Activated T-cell treated with anti-CD3 and anti-CD28 coated beads for 4 hours (primary cell): ENCODE data around the gene HOXC12.

ENCODE experiments used
- DNase-seq: peaks from one replicate; pipeline ENCODE4 v3.0.0-alpha.2; 2020

Gene HOXC12

DNA sequence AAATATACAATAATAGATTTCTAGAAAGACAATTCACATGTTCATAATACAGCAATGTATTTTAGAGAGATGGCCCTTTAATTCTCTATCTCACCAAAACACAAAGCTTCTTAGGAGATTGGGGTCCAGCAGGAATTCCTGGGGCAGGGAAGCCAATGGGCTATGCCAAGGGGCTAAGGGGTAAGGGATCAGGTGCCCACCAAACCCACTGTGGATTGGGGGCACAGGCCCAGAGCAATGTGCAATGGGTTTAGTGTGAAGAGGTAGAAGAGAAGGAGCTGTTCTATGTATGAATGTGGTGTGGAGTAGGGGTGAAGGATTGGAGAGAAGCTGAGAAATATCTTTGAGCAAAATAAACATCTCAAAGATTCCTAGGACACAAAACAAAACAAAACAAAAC is 13.5 kb upstream of the HOXC12 start:
- DNase-seq, result no peak

- DNase-seq, result no peak
Observed at GRCh38 chr12:53941750-53942149, 13.0 kb upstream of the HOXC12 start.

- no peak for DNase-seq
Observed at GRCh38 chr12:53942467-53942997, 12.2 kb upstream of the HOXC12 start.

DNA sequence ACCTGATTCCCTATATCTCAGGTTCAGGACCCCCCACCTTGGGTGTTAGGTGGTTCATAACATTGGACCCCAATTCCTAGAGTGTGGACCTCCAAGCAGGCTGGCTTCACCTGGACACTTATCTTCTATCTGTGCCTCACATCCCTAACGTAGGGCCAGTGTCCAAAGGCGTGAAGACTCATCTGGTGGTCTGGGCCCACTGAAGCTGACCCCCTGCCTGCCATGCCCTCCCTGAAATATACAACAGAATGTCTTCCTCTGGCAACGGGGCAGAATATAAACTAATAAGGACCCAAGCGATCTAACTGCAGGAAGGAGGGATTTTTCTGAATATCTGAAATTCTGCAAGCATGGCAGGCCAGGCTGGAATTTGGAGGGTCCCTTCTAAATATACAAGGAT is 10.5 kb upstream of the HOXC12 start:
- no peak for DNase-seq

GRCh38 chr12:53944907-53945847 is 9.5 kb upstream of the HOXC12 start:
- no peak for DNase-seq

DNA sequence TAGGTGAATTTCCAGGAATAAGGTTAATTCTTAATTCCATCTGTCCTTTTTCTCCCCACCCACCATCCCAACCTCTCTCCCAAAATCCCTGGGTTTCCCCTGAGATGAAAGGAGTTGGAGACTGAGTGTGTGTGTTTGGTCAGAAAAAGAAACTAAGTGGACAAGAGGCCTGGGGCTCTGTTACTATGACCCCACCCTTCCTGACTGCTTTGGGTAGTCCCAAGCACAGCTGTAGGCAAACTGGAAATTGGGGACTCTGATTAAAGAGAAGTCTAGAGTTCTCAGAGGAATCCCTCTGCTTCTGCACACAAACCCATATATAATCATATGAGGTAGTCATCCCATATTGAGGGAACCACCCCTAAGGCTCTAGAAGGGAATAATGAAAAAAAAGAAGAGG is 7.0 kb upstream of the HOXC12 start:
- no peak for DNase-seq

DNA sequence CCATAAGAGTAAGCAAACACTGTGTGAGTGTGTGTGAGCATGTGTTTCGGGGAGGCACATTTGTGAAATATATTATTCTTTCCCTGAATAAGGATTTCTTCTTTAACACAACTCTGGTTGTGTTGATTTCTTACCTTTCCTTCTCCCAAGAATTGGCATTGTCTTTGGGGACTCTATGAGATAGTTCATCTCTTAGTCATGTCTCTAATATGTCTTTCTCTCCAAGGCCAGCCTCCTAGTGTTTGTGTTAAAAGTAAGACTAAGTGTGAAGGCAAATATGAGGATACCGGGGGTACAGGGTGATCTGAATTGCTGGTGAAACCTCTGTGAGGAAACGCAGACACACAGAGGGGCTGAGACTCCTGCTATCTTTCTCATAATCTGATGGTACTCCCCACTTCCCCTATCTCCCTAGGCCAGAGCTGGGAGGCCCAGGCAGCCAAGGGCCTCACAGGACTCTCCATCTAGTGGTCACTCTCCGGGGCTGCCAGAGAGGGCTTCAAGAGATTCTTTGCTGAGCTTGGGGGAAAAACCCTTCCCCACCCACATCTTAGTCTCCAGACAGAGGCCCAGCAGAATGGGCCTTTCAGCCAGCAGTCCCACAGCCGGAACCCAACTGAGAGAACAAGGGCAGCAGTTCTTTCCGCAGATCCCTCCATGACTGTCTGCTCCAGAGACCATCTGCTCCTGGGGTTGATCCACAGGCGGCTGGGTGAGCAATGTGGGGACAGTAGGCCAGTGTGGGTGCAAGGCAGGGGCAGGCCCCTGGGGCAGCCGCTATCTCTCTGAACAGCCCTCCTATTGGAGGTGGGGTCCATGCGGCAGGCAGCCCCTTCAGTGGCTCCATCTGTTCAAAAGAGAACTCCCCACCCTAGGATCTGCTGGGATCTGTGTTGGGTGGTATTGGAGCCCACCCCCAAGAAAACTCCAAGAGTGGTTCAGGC is 5.8 kb upstream of the HOXC12 start:
- no peak for DNase-seq

- no peak for DNase-seq
Observed at GRCh38 chr12:53949631-53950436, 4.9 kb upstream of the HOXC12 start.

- DNase-seq, result no peak
Observed at GRCh38 chr12:53950437-53950773, 4.3 kb upstream of the HOXC12 start.

DNA sequence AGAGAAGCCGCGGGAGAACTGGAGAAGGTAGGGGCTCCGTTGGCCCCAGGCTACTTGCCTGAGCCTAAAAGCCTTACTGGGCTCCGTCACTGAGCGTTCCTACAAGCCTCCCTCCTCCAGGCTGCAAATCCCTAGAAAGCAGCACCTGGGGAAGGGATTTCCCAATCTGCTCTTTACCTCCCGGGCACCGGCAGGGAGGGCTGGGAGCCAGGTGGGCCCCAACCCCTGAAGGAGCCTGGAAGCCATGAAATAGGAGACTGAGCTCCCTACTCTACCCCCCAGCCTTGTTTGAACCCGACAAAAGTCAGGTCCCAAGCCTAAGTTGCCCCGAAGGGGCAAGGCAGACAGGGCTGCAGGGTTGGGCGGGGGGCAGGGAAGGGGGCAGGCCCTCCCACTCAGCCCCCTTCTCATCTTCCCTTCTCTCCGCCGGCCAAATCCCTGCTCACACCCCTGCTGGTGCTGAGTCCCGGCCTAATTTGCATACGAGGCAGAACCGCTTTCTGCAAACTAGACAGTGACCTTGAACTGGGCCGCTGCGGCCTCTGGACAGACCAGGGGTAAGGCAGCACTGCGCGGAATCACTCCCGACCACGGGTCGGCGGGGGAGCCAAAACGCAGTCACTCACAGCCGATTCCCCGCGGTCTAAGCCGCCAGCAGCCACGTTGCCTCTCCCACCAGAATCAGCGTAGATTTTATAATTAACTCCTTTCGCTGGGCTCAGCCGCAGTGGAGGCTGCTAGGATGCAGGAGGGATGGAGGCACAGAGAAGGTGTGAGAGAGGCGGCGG is 3.7 kb upstream of the HOXC12 start:
- DNase-seq, result no peak

DNA sequence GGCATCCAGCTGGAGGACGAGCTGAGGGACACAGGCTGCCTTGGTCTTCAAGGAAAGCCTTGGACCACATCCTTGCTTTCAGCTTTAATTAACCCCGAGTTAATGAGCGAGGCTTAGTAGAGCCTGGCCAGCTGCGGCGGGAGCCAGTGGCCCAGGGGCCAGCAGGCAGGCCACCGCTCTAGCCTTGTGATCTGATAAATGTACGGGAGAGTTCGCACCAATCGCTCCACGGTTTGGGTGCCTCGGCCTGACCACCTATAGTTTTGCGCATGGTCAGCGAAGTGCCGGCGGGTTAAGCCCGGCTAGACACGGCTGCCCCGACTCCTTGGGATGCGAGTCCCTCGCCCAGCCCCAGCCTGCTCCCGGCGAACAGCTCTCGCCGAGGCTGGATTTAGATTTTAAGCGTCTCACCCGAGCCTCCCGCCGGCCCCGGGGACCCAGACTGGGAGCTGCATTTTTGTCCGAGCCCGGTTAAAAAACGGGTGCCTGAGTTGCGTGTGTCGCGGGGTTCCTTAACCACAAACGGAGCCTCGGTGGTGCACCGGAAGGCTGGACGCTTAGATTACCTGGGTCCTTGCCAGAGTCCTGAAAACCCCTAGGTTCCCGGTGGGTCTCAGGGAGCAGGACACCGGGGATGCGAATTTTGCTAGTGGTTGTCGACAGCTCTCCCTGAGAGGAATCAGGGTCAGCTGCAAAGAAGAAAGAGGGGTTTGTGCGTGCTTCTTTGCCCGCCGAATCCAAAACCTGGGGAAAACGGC is 2.9 kb upstream of the HOXC12 start:
- no peak for DNase-seq

- DNase-seq, result no peak
Observed at GRCh38 chr12:53952335-53952694, 2.4 kb upstream of the HOXC12 start.

DNA sequence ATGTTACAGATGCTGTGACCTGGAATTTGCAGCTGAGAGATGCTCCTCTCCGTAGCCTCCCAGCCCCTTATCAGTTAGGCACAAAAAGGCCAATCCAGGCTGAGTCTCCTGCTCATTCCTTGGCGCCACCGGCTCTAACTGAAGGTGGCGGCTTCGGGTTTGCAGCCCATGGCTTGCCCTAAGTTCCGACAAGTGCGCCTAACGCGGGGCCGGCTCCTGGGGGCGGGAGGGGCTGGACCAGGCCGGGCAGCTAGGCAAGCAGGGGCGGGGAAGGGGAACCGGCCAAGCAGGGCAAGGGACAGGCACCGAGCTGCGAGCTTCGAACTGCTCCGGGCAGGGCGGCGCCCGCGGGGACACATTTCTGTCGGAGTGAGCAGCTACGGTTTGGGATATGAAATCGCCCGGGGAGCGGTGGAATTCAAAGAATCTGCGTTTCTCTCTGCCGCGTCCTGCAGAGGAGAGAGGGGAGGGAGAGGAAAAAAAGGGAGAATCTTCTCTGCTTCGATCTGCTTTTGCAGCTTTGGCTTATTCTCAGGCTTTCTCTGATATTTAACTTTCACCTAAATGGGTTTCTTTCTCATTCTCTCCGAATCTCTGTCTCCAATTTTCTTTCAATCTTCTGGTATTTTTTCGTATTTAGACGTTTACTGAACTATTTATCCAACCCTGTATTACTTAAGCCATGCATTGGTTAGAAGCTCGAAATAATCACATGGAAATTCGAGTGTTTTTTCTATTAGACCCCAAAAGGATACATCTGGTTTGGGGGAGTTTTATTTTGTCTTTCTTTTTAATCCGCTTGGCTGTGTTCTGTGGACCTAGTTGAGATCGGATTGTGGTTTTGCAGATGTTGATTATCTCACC is 1.6 kb upstream of the HOXC12 start:
- DNase-seq, result no peak

GRCh38 chr12:53953831-53954693 is 641 bp upstream of the HOXC12 start:
- DNase-seq, result no peak

DNA sequence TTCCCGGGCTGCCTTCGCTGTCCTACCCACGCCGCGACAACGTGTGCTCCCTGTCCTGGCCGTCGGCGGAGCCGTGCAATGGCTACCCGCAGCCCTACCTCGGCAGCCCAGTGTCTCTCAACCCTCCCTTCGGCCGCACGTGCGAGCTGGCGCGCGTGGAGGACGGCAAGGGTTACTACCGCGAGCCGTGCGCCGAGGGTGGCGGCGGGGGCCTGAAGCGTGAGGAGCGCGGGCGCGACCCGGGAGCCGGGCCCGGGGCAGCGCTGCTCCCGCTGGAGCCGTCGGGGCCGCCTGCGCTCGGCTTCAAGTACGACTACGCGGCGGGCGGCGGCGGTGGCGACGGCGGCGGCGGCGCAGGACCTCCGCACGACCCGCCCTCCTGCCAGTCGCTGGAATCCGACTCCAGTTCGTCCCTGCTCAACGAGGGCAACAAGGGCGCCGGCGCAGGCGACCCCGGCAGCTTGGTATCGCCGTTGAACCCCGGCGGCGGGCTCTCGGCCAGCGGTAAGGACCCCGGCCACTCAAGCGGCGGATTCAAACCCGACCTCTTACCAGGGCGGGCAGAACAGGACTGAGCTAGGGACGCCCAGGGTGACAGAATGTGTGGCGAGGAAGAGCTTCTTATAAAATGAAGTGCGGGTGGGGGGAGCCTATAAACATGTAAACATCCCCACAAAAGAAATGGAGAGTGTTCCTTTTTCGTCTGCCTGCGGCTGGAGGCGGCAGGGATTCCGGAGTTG is 503 bp downstream of the HOXC12 start:
- no peak for DNase-seq

DNA sequence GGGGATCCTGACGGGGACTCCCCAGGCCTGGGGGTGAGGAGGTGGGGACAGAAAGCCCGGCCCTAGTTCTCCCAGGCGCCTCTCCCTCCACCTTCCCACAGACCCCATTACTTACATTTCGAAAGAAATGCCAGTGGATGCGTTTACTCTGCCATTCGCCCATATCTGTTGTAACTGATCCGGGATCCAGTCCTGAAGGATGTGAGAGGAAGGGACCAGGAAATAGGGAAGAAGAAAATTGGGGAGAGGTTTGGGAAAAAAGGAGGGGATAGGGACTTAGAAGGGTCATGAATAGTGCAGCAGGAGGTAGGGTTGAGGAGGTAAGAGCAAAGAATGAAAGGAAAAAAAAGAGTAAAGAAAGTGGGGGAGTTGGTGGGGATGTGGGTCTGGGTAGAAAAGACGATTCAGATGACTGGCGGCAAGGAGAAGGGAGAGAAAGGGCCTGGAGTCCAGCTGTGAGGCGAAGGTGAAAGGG is 1.1 kb downstream of the HOXC12 start:
- DNase-seq, result no peak

DNA sequence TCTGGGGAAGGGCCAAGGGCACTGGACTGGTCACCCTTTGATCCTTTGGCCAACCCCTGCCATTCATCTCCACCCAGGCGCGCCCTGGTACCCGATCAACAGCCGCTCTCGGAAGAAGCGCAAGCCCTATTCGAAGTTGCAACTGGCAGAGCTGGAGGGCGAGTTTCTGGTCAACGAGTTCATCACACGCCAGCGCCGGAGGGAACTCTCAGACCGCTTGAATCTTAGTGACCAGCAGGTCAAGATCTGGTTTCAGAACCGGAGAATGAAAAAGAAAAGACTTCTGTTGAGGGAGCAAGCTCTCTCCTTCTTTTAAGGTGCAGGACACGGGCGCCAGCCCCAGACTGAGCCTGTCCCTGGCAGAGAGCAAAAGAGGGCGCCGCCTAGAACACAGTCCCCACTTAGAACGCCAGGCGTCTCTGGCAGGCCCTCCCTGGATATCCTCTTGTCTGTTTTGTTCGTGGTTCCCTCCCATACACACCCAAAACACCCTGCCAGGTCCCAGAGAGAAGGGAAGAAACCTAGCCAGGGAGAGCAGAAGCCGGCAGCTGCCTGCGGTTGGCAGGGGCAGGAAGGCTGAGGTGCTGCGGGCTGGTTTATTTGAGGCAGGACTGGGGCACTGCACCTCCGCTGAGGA is 1.7 kb downstream of the HOXC12 start:
- DNase-seq, result no peak
